A549 (cell line): ENCODE data around the gene RAD18. TPM values are rescaled to one million over a fixed set of nuclear protein-coding genes. Genes with fewer than 3 reads are reported as not detected.

Experiments
- ATOH8 ChIP-seq: fragments of 250-450 bp; sonication (Bioruptor Pico); IDR thresholded peaks from 2 replicates; pipeline ENCODE4 v1.5.0; 2020; ENCODE audit warnings: low read depth, mild to moderate bottlenecking, moderate library complexity
- BHLHE40 ChIP-seq: IDR thresholded peaks from 2 replicates; pipeline ENCODE4 v1.6.1; 2012; ENCODE audit warnings: low read depth, low read length, inconsistent platforms
- CBX8 ChIP-seq: fragments of 200-600 bp; sonication (generic); IDR thresholded peaks from 2 replicates; pipeline ENCODE4 v1.6.1; 2016
- CEBPB ChIP-seq, 2 experiments: fragments of >200 bp in 1 of 2; sonication (Bioruptor Twin) in 1 of 2; formaldehyde crosslinking in 1 of 2; IDR thresholded peaks; 2 replicates each; pipeline ENCODE4 v1.6.1; 2012 to 2016
- CHD2 ChIP-seq: fragments of 150-350 bp; IDR thresholded peaks from 2 replicates; pipeline ENCODE4 v1.6.1; 2014; ENCODE audit warnings: low read length; ENCODE audit not compliant: partially characterized antibody
- E2F6 ChIP-seq: IDR thresholded peaks from 2 replicates; pipeline ENCODE4 v1.6.1; 2012; ENCODE audit warnings: low read depth, borderline replicate concordance
- EHMT2 ChIP-seq: fragments of 200-600 bp; sonication (generic); IDR thresholded peaks from 2 replicates; pipeline ENCODE4 v1.6.1; 2016; ENCODE audit warnings: antibody characterized with exemption, low read depth, mild to moderate bottlenecking, moderate library complexity
- ELK1 ChIP-seq: fragments of 150-350 bp; IDR thresholded peaks from 2 replicates; pipeline ENCODE4 v1.6.1; 2014; ENCODE audit warnings: low read depth, mild to moderate bottlenecking, low read length
- FOXS1 ChIP-seq: fragments of 250-450 bp; sonication (Bioruptor Pico); IDR thresholded peaks from 2 replicates; pipeline ENCODE4 v1.5.0; 2020; ENCODE audit warnings: mild to moderate bottlenecking, moderate library complexity
- HDAC2 ChIP-seq: fragments of 200-600 bp; sonication (generic); IDR thresholded peaks from 2 replicates; pipeline ENCODE4 v1.6.1; 2016
- HES2 ChIP-seq: fragments of >200 bp; sonication (Bioruptor Twin); formaldehyde crosslinking; IDR thresholded peaks from 2 replicates; pipeline ENCODE4 v1.6.1; 2016
- HMGXB4 ChIP-seq: fragments of 250-450 bp; sonication (Bioruptor Pico); IDR thresholded peaks from 2 replicates; pipeline ENCODE4 v1.5.0; 2021; ENCODE audit warnings: mild to moderate bottlenecking, moderate library complexity, borderline replicate concordance
- HOXA7 ChIP-seq: fragments of 250-450 bp; sonication (Bioruptor Pico); IDR thresholded peaks from 2 replicates; pipeline ENCODE4 v1.5.0; 2020; ENCODE audit warnings: mild to moderate bottlenecking, moderate library complexity
- HOXB13 ChIP-seq: fragments of 250-450 bp; sonication (Bioruptor Pico); IDR thresholded peaks from 2 replicates; pipeline ENCODE4 v1.5.0; 2020; ENCODE audit warnings: low read depth, mild to moderate bottlenecking, moderate library complexity
- HOXB5 ChIP-seq: fragments of 250-450 bp; sonication (Bioruptor Pico); IDR thresholded peaks from 2 replicates; pipeline ENCODE4 v1.5.0; 2020; ENCODE audit warnings: mild to moderate bottlenecking, moderate library complexity
- JUNB ChIP-seq: fragments of >200 bp; sonication (Bioruptor Twin); formaldehyde crosslinking; IDR thresholded peaks from 2 replicates; pipeline ENCODE4 v1.6.1; 2016
- KDM1A ChIP-seq: fragments of 200-600 bp; sonication (generic); IDR thresholded peaks from 2 replicates; pipeline ENCODE4 v1.6.1; 2016; ENCODE audit warnings: low read depth, mild to moderate bottlenecking
- MAFK ChIP-seq: fragments of 450-650 bp; IDR thresholded peaks from 2 replicates; pipeline ENCODE4 v1.6.1; 2014; ENCODE audit not compliant: partially characterized antibody
- MAX ChIP-seq: IDR thresholded peaks from 2 replicates; pipeline ENCODE4 v1.6.1; 2012
- NFE2L2 ChIP-seq: fragments of 150-350 bp; conservative IDR thresholded peaks from 2 replicates; pipeline ENCODE4 v1.6.1; 2014; ENCODE audit warnings: low read length
- NR3C1 ChIP-seq: fragments of >200 bp; sonication (Bioruptor Twin); formaldehyde crosslinking; IDR thresholded peaks from 3 replicates; pipeline ENCODE4 v1.6.1; 2017
- PBX3 ChIP-seq: IDR thresholded peaks from 2 replicates; pipeline ENCODE4 v1.6.1; 2012
- POLR2A ChIP-seq: IDR thresholded peaks from 2 replicates; pipeline ENCODE4 v1.6.1; 2012; ENCODE audit warnings: mild to moderate bottlenecking, low read length
- POLR2AphosphoS2 ChIP-seq: conservative IDR thresholded peaks from 2 replicates; pipeline ENCODE4 v1.6.1; 2012; ENCODE audit warnings: low read length, improper control_type of control experiment, inconsistent platforms
- RARB ChIP-seq: fragments of 250-450 bp; sonication (Bioruptor Pico); IDR thresholded peaks from 2 replicates; pipeline ENCODE4 v1.8.0; 2021; ENCODE audit warnings: mild to moderate bottlenecking, moderate library complexity
- REST ChIP-seq: fragments of 200-600 bp; sonication (generic); IDR thresholded peaks from 2 replicates; pipeline ENCODE4 v1.6.1; 2016; ENCODE audit warnings: antibody characterized with exemption, mild to moderate bottlenecking, moderate library complexity
- RFX5 ChIP-seq: fragments of 450-650 bp; IDR thresholded peaks from 2 replicates; pipeline ENCODE4 v1.7.1; 2014; ENCODE audit warnings: antibody characterized with exemption, mild to moderate bottlenecking, moderate library complexity
- SREBF2 ChIP-seq: fragments of 450-650 bp; IDR thresholded peaks from 2 replicates; pipeline ENCODE4 v1.6.1; 2014; ENCODE audit warnings: mild to moderate bottlenecking, moderate library complexity
- TP53 ChIP-seq: fragments of 250-450 bp; sonication (Bioruptor Pico); IDR thresholded peaks from 2 replicates; pipeline ENCODE4 v1.5.0; 2021; ENCODE audit warnings: mild to moderate bottlenecking, moderate library complexity
- ZC3H11A ChIP-seq: fragments of 450-650 bp; IDR thresholded peaks from 2 replicates; pipeline ENCODE4 v1.6.1; 2014; ENCODE audit warnings: antibody characterized with exemption, mild to moderate bottlenecking
- ZNF302 ChIP-seq: fragments of 250-450 bp; sonication (Bioruptor Pico); IDR thresholded peaks from 2 replicates; pipeline ENCODE4 v1.9.0; 2021; ENCODE audit warnings: inconsistent platforms, mild to moderate bottlenecking, moderate library complexity
- polyA plus RNA-seq, 4 experiments: library from polyadenylated mRNA; depleted of rRNA in 3 of 4; stranded (reverse); fragments of >200 nt; fragmentation: RNase III in 1 of 4; extraction: RNeasy Plus Mini Kit Qiagen cat#74134 plus additional on column Dnase treatment in 1 of 4; gene quantifications; 2 replicates in 3 of 4; 3 replicates in 1 of 4; pipeline ENCODE4 v1.2.3, GENCODE V29; 2011 to 2017

Gene RAD18
- polyA plus RNA-seq, 2 of the 4 experiments (the other 2 are of a cell fraction), result 11.8 to 23.2 TPM

GRCh38 chr3:8937064-8938020, 25.9 kb downstream of the RAD18 start (continued):
- TF ChIP-seq MAX (peak; percentile 54), REST (no peak), ZNF302 (CRISPR knock-in tag) (no peak), CHD2 (no peak), EHMT2 (no peak), MAFK (no peak), HDAC2 (no peak), CEBPB (IDR thresholded peaks at IDR 0.05) (peak; percentile 9 to 49; a peak in 1 of 4 replicates), HMGXB4 (CRISPR knock-in tag) (no peak), NFE2L2 (no peak), RARB (CRISPR knock-in tag) (no peak), ATOH8 (CRISPR knock-in tag) (no peak), FOXS1 (CRISPR knock-in tag) (peak; percentile 80; the same call in 1 of the 2 replicates), HOXB13 (no peak), HES2 (no peak), JUNB (peak; percentile 98), NR3C1 (no peak), HOXA7 (CRISPR knock-in tag) (no peak), POLR2AphosphoS2 (no peak), SREBF2 (no peak), BHLHE40 (no peak), PBX3 (peak; percentile 77), POLR2A (no peak), CBX8 (no peak), ELK1 (no peak), ZC3H11A (no peak), KDM1A (no peak), E2F6 (no peak), RFX5 (peak; percentile 88), HOXB5 (no peak), TP53 (no peak)
